ENCODE measurements around the gene KCNMA1.

The KCNMA1 gene

DNA sequence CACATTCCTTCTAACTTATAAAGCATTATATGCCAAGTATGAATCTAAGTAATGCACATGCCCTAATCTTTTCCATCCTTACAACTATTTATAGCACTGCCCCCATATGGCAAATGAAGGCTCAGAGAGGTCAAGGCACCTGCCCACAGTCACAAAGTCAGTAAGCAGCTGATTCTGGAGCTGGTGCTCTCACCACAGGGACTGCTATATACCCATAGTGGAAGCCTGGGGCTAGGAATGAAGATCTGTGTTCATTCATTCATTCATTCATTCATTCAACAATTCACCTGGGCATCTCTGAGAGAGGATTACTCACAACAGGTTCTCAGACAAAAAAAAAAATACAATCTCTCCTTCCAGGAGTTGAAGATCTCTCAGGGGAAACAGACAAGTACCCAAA, 213.4 kb downstream of the KCNMA1 start:
- Histone ChIP-seq H3K36me3 (ENCODE audit: control insufficient read depth, insufficient read depth, low read length) (no peaks in the 10 kb centered on the region), H3K4me3 (replicated peaks; ENCODE audit: low read depth, low read length) (no peak overlapping the region), H3K27me3 (replicated peaks; ENCODE audit: control insufficient read depth, insufficient read depth, low read length) (no peaks in the 10 kb centered on the region)
- no peak for TF ChIP-seq CTCF (IDR thresholded peaks at IDR 0.05; ENCODE audit: insufficient read depth, low read length, poor library complexity, severe bottlenecking)
- no peak for DNase-seq (ENCODE audit: extremely low read depth, insufficient read length)

GRCh38 chr10:77422491-77423338, 214.9 kb downstream of the KCNMA1 start:
- Histone ChIP-seq H3K4me3 (replicated peaks; ENCODE audit: low read depth, low read length) (no peak overlapping the region), H3K27me3 (replicated peaks; ENCODE audit: control insufficient read depth, insufficient read depth, low read length) (no peaks in the 10 kb centered on the region; the same call in 1 of the 2 replicates), H3K36me3 (ENCODE audit: control insufficient read depth, insufficient read depth, low read length) (no peaks in the 10 kb centered on the region)
- no peak for DNase-seq (ENCODE audit: extremely low read depth, insufficient read length)
- no peak for TF ChIP-seq CTCF (IDR thresholded peaks at IDR 0.05; ENCODE audit: insufficient read depth, low read length, poor library complexity, severe bottlenecking)

DNA sequence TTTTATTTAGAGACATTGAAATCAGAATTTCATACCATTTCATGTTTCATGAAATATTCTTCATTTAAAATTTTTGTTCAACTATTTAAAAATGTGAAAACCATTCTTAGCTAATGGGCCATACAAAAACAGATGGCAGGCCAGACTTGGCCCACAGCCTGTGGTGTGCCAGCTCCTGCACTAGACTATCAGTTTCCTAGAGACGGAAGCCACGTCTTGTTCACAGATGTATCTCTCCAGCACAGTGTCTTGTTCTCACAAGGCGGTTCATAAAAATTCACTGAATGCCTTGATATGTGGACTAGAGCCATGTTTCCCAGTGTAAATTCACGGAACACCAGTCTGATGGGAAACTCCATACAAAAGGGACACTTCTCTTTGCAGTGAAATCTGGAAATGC, 216.0 kb downstream of the KCNMA1 start:
- H3K4me3 ChIP-seq (replicated peaks; ENCODE audit: low read depth, low read length) = no peak overlapping the region
- no peak for TF ChIP-seq CTCF (IDR thresholded peaks at IDR 0.05; ENCODE audit: insufficient read depth, low read length, poor library complexity, severe bottlenecking)
- no peak for DNase-seq (ENCODE audit: extremely low read depth, insufficient read length)
- H3K27me3 ChIP-seq (replicated peaks; ENCODE audit: control insufficient read depth, insufficient read depth, low read length) = no peaks in the 10 kb centered on the region; the same call in none of the 2 replicates
- H3K36me3 ChIP-seq (ENCODE audit: control insufficient read depth, insufficient read depth, low read length) = no peaks in the 10 kb centered on the region

- no peak for DNase-seq (ENCODE audit: extremely low read depth, insufficient read length)
- TF ChIP-seq CTCF (IDR thresholded peaks at IDR 0.05; ENCODE audit: insufficient read depth, low read length, poor library complexity, severe bottlenecking) = no peak
- no peak overlapping the region for H3K4me3 ChIP-seq (replicated peaks; ENCODE audit: low read depth, low read length)
- H3K36me3 ChIP-seq (ENCODE audit: control insufficient read depth, insufficient read depth, low read length) = no peaks in the 10 kb centered on the region
- H3K27me3 ChIP-seq (replicated peaks; ENCODE audit: control insufficient read depth, insufficient read depth, low read length) = no peaks in the 10 kb centered on the region; the same call in none of the 2 replicates
Observed at GRCh38 chr10:77420947-77421523, 216.6 kb downstream of the KCNMA1 start.

GRCh38 chr10:77419979-77420378, 217.6 kb downstream of the KCNMA1 start:
- DNase-seq (ENCODE audit: extremely low read depth, insufficient read length) = no peak
- no peaks in the 10 kb centered on the region for H3K36me3 ChIP-seq (ENCODE audit: control insufficient read depth, insufficient read depth, low read length)
- no peak for TF ChIP-seq CTCF (IDR thresholded peaks at IDR 0.05; ENCODE audit: insufficient read depth, low read length, poor library complexity, severe bottlenecking)
- no peaks in the 10 kb centered on the region; the same call in none of the 2 replicates for H3K27me3 ChIP-seq (replicated peaks; ENCODE audit: control insufficient read depth, insufficient read depth, low read length)
- H3K4me3 ChIP-seq (replicated peaks; ENCODE audit: low read depth, low read length) = no peak overlapping the region
